EL (cell line): Measurements from ENCODE around the gene CSF1.

Experiments used
- DNase-seq: peaks from one replicate; pipeline ENCODE4 v3.0.0-alpha.2; 2016

The CSF1 gene

DNA sequence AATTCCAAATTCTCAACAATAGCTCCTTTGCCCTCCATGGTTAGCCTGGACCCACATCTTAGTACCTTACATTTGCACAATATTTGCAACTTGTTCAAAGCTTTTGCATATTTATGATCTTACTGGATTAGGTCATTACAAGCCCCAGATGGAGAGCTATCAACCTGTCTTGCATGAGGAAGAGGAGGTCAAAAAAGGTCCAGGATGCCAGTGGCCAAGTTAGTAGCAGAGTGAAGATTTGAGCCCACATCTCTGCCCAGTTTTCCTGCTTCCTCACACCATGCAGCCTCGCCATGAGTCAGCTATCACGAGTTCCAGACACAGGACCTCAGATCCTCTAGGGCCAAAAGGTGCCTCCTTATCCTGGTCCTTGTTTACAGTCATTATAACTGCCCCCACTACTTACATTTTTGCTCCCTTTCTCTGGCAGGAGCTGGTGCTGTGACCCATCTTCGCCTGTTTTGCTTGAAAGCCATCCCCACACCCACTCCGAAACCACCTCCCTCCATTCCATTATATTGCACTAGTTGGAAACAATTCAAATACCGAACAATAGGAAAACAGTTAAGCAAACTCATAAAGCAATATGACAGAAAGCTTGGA, 68.9 kb downstream of the CSF1 start:
- DNase-seq = peak; percentile 83
